IPS-NIHi7 (cell line): ENCODE results near the gene RNLS.
"Not testable (repeated sequence)": the region's sequence is repeated elsewhere in the genome, so short reads cannot be mapped to it uniquely, and the experiment has no call there.

Source experiments
- DNase-seq: peaks from one replicate; pipeline ENCODE4 v3.0.0; 2012; ENCODE audit warnings: mixed read lengths; ENCODE audit errors: extremely low spot score

Gene RNLS

DNA sequence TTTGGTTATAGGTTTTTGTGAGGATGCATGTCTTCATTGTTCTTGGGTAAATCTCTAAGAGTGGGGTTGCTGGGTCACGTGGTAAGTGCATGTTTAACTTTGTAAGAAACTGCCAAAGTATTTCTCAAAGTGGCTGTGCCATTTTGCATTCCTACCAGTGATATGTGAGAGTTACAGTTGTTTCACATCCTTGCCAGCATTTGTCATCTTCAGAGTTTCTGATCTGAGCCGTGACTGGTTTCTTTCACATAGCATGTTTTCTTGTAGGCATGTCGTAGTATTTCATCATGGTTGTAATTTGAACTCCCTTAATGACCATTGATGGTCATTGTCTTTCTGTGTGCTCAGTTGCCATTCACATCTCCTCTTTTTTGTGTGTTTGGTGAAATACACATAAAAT, 286.0 kb downstream of the RNLS start:
- no peak for DNase-seq

DNA sequence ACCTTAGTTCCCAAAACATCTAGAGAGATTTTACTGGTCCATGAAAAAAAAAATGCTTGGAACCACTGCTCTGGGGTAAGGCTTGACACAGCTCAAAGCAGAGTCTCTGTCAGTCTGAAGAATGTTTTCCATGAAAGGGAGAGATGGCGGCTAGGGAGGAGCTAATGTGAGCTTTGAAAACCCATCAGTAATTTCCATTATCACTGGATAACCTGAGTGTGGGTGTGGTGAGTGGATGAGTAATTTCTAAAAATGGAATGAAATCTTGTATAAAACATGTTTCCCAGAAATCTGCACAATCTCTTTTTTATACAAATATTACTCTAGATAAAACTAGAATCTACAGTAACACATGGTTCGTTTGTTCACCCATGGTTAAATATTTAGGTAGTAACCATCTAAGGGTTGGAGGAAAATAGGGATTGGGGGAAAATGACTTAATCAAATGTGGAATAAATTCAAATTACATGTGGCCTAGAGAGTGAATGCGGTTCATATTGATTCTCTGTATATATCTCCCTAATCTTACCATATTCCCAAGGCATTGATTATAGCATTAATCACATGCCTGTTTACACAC, 289.4 kb downstream of the RNLS start:
- DNase-seq = no peak

DNA sequence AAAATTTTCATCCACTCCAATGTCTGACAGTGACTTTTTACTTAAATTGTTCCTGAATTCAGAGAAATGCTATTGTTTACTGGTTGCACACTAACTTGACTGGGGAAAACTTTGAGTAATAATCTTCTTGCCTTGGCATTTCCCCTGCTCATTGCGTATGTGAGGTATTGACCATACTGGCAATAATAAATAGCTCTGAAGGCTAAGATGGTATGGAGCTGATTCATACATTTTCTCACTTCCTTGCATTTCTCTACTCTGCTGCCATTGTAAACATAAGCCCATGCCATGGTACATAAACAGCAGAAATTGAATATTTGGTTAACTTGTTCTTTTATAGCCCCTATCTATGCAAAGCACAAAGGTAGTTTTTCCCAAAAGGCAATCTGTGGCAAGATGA, 290.0 kb downstream of the RNLS start:
- no peak for DNase-seq

DNA sequence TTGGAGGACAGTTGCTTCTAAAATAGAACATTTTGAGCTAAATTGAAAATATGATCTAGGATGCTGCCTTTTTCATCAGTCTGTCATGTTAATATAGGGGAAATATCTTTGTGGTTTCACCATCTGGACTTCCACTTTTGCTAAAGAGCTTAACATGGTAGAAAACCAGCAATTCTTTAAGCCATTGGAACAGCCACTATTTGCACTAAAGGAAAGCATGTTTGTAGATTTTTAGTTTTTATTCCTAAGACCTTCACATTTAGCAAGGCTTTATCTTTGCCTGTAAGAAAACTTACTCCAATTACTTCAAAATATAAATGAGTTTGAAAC, 291.0 kb downstream of the RNLS start:
- no peak for DNase-seq

DNA sequence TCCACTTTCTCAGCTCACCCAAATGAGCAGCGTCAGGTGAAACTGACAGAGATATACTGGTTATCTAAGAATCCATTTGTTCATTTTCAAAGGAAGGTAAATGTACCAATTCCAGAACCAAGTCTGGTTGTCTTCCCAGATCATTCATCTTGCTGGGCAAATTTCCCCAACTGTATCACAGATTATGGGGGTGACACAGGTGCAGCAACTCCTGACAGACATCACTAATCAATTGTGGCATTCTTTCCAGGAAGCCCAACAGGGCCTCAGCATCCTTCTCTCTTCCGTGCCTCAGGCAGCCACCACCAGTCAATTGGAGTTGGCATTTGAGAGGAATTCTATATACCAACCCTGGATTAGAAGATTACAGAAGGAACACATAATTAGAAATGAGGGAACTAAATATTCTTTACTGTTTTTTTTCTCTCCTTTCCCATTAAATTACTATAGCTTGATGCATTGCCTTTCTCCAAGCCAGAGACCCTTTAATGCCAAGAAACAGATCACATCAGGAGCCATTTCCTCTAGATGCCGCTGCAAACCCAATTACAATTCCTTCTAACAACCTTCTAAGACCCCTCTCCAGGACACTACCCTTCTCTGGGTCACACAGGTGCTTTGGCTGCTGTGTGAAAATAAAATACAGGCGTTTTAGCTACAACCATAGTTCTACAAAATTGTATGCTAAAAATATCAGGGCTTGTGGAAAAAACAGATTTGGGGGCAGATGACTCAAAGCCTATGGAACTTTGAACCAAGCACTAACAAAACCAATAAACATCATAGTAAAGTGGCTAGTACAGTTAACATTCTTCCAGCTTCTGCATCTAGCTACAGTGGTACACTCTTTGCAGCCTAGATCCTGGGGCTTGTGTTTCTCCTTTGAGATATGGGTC, 291.6 kb downstream of the RNLS start:
- DNase-seq = no peak

DNA sequence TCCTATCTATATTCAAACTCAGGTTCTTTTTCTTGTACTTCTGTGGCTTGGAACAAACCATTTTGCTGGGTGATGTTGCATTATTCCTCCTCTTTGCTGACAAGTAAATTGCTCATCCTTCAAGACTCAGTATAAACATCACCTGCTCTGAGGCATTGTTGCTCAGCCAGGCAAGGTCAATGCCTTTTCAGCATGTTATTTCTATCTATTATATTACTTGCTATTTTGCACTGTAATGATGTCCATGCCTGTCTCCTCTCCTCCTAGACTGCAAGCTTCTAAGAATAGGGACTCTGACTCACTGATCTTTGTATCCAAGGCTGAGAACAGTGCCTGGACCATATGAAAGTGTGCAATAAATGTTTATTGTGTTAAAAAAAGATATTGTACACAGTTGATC, 293.8 kb downstream of the RNLS start:
- DNase-seq = no peak

DNA sequence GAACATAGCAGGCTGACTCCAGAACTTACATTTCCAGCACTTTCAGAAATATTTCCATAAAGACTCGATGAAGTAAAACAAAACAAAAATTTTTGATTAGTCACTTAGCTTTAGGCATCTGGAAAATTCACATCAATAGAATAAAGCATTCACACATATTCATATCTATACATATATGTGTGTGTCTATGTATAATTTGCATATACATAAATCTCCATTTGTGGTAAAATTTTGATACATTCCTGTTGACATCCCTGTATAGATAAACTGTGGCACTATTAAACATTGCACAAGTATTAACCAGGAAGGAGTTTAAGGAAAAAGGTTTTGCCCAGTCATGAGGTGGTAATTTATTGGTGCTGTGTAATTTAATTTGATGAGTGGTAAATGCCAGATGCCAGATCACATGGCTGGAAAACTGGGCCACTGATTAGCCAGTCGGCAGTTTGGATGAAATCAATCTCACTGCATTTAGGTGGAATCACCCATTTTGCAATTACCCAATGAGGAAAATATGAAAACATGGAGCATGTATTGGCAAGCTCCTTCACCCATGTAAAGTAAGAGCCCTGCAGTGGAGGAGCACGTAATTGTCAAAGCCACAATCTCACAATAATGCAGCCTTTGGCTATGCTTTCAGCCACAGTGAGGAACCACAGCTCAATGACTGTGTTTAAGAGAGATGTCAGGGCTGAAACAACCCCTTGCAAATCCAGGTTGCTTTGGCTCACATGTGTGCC, 294.6 kb downstream of the RNLS start:
- no peak for DNase-seq

DNA sequence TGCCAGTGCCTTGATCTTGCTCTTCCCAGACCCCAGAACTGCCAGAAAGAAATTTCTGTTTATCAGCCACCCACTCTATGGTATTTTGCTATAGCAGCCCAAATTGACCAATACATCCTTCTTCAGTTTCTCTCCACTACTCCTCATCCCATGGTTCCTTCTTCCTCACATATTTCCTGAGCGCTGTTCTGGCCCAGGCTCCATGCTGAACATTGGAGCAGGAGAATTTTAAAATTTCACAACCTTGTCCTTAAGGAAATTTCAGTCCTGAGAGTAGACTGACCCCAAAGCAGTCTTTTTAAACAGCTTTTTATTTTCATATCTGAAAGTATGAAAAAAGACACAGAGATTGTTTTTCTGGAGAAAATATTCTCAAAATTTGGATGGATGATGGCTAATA, 297.1 kb downstream of the RNLS start:
- no peak for DNase-seq

DNA sequence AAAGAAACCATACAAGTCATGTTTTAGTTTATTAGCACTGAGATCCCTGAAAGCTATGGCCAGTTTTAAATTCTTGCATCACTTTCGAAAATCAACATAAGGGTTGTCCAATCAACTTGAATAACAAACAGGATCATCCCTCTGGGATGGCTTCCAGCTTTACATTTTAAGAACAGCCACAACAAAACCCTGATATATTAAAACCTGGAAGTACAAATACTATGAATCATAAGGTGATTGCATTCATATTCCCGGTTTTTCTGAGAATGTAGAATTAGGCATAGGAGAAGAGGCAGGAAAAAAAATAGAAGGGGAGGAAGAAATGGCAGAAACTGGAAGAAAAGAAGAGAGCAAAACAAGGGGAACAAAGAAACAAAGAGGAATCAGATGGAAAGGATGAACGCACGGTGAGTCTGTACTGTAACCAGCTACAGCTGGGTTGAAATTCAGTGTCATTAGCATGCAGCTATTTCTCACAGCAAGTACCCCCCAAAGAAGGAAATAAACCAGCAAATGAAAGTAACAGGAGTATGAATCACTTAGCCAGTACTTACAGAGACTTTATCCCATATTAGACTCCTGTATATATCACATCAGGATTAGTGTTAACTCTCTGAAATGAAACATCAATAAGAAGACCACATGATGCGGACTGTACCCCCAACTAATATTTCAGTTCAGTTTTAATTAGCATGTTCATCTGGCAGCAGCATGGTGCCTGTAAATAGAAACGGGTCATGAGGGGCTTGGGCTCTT, 301.3 kb downstream of the RNLS start:
- no peak for DNase-seq

DNA sequence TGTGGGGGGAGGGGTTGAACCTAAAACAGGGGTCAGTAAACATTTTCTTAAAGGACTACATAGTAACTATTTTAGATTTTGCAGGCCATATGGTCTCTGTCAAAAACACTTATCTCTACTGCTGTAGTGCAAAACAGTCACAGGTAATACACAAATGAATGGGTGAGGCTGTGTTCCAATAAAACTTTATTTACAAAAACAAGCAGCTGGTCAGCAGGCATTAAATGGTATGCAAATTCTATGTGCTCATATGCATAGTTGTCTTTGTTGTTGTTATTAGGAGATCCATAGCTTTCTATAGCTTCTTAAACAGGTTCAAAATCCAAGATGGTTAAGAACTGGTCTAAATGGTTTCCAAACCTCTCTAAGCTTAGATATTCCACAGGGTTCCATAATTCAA, 302.6 kb downstream of the RNLS start:
- DNase-seq = no peak

DNA sequence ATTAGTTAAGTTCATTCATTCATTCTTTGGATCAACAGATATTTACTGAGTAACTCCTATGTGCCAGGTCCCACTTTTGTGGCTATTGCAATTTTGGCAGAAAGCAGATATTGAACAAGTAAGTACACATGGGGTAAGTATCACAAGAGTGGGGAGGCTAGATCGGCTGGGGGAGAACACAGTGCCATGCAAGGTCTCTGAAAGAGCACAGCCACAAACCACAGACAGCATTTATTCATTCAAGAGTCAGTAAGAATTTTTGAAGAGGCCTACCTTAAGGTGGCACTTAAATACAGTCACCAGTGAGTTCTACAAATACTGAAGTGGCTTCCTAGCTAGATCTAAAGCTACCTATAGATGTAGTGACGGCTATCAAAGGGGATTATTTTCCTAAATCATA, 304.2 kb downstream of the RNLS start:
- no peak for DNase-seq

DNA sequence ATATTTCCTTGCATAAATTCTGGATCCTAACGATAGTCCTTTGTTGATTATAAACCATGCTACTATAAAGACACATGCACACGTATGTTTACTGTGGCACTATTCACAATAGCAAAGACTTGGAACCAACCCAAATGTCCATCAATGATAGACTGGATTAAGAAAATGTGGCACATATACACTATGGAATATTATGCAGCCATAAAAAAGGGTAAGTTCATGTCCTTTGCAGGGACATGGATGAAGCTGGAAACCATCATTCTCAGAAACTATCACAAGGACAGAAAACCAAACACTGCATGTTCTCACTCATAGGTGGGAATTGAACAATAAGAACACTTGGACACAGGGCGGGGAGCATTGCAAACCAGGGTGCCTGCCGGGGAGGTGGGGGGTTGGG, 306.2 kb downstream of the RNLS start:
- DNase-seq = not testable (repeated sequence)

DNA sequence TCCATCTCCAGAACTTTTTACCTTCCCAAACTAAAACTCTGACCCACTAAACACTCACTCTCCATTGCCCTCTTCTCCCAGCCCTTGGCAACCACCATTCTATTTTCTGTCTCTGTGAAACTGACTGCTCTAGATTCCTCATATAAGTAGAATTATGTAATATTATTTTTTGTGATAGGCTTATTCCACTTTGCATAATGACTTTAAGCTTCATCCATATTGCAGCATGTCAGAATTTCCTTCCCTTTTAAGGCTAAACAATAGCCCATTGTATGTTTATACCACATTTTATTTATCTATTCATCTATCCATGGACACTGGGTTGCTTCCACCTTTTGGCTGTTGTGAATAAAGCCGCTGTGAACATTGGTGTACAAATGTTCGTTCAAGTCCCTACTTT, 308.8 kb downstream of the RNLS start:
- DNase-seq = no peak

DNA sequence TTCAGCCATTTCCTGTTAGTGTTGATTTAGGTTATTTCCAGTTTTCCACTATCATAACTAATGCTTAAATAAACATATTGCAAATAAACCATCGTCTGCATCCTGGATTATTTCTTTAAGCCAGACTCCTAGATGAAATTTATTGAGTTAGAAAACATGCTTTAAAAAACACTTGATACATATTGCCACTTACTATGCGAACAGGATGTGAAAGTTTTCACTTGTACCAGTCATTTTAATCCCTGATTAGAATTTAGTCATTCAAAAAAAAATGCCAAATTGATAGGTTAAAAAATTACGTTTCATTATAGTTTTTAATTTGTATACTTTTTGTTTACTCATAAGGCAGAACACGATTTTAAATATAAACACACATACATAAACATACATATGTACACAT, 309.6 kb downstream of the RNLS start:
- no peak for DNase-seq

DNA sequence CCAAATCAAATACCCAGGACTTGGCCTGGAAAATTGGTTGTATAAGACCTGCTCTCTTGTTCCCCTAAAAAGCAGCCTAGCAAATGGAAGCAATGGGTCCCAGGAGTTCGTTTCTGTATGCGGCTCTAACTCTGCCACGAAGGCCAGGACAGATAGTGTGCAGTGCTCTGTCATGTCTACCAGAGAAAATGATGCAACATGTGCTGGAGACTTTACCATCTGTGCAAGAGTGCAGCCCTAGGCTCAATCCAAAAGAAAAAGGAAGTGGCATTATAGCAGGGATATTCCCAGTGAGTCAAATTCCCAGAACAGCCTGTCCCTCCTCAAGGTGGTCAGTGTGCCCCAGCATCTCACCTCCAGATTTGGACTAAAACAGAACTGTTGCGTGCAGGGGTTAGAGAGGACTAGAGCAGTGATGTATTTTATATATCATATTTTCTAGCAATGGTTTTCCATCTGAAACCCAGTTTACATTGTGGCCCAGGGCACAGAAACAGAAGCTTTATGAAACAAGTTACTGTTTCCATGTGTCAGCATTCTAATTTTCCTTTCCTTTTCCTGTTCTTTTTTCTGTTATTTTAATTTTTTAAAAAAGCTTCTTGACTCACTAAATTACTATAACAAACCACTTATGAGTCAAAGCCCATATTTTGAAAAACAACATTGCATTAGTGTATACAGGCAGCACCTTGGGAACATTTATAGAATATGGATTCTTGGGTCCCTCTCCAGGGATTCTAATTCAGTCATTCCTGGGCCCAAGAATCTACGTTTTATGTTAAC, 311.2 kb downstream of the RNLS start:
- no peak for DNase-seq

DNA sequence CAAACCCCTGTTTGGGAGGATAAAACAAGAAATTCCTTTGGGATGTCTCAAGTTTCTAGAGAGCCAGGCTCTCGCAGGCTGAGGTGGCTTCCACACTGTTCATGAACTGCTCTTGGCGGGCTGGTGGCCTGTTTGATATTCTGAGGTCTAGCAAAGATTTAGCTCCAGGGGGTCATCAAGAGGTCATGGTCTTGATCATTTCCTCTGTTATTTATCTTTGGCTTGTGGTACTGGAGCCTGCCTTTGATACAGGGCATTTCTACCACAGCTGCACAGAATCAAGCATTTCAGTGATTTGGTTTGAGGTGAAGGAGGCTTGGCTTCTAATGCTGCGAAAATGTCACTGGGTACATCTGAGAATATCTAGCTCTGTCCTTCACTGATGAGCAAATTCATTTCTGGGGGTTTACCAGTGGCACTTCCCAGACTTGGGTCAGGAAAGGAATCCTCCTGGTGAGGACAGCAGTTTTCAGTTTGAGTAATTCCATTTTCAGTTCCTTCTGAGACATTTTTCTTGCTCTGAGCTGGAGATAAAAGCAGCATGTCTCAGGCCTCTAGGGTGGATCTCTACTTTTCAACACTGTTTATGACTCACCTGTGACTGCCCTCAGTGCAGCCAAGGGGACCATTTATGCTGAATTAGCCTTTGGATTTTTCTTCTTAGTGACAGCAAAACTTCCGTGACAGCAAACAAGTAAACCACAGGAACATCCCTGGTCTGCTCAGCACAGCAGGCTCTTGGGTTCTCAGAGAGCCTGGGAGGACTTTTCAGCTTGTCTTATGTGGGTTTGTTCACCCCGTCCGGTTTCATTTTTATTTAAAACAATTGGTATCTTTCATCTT, 312.0 kb downstream of the RNLS start:
- no peak for DNase-seq

DNA sequence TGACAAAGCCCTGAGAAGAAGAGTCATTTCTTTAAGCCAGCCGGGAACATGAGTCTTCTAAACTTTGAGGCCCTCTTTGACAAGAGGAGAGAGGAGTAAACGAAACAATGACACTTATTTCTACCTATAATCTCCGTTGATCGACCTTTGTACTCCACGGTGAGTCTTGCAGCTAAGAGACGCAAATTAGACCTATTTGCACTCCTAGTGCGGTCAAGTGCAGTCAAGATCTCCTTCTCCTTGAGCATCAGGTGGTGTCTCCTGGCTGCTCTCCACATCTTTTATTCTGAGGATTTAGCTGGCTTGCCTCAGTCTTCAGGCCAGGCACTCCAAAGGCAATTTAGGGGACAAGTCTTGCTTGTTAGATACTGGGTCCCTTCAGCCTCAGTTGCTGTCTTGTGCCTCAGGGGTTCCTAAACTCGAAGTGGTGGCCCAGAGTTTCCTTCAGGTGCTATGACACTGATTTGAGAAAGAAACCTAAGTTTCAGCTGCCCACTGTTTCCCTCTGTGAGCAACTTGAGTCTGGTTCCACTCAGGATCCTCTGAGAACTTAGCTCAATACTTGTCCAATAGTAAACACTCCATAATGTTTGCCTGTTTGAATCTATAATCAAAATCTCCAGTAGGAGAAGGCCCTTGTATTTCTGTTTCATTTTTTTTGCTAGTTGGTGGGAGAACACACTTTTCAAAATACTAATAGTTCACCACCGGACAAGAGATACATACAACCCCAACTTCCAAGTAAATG, 312.9 kb downstream of the RNLS start:
- no peak for DNase-seq

DNA sequence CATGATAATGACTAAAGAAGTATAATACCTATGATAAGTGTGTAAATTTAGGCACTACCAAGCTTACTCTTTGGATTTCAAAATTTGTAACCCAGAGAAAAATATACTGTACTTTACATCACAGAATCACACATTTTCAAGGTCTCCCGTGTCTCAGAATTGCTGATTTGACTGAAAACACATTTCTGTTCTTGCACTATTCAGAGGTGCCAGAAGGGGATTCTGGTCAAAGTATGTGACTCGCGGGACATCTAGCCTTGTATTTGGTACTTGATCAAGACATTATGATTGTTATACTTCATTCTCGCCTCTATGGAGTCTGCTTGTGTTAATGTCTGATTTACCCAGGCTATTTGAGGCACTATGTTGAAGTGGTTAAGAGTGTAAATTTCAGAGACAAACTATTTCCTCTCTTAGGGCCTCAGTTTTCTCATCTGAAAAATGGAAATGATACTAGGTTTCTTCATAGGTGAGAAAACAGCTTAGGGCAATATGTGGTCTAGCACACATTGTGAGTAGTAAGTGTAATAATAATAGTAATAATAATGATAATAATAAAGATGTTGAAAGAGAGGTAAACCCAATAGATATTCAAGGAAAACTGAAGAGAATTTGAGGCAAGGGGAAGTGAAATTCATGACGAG, 320.4 kb downstream of the RNLS start:
- no peak for DNase-seq

DNA sequence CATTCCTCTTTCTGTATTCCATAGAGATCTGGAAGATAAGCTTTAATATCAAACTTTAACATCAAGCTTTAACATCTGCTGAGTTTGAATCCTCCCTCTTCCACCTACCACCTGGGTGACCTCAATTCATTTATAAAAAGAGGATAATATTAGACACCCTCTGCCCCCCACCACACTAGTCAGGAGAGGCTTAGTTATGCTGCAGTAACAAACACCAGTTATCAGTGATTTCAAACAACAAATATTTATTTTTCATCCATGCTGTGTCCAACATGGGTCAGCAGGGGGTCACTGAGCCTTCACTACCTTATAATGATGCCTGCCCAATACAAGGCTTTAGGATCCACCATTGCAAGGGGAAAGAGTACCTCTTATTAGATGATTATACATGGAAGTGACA, 322.0 kb downstream of the RNLS start:
- no peak for DNase-seq
